Coronary artery (tissue), 2 donors: ENCODE data around the gene TMEM231.
"Not testable (repeated sequence)": the region's sequence is repeated elsewhere in the genome, so short reads cannot be mapped to it uniquely, and the experiment has no call there.

Experiments used
- DNase-seq: peaks from one replicate; pipeline ENCODE4 v3.0.0-alpha.2; 2017; ENCODE audit warnings: low spot score
- H3K27ac ChIP-seq, 2 donors: fragments of 200-600 bp; sonication (generic); one replicate each; pipeline ENCODE4 v1.5.1; 2016 to 2019
- H3K4me3 ChIP-seq: fragments of 200-600 bp; sonication (generic); 2 replicates; pipeline ENCODE4 v1.5.1; 2016; ENCODE audit warnings: mild to moderate bottlenecking, moderate library complexity
- CTCF ChIP-seq: fragments of 200-600 bp; sonication (generic); IDR thresholded peaks from one replicate; pipeline ENCODE4 v1.5.1; 2019; ENCODE audit warnings: antibody characterized with exemption

The TMEM231 gene

GRCh38 chr16:75529056-75529905 is 26.8 kb downstream of the TMEM231 start:
- TF ChIP-seq CTCF: no peak
- DNase-seq: no peak
- Histone ChIP-seq H3K4me3 (no peak overlapping the region), H3K27ac (no peak overlapping the region)

- TF ChIP-seq CTCF: no peak
- DNase-seq: no peak
- no peak overlapping the region for H3K4me3 ChIP-seq
- H3K27ac ChIP-seq: no peak overlapping the region
These were observed 28.2 kb downstream of the TMEM231 start for GRCh38 chr16:75527825-75528299.

- Histone ChIP-seq H3K27ac (no peak overlapping the region), H3K4me3 (no peak overlapping the region)
- DNase-seq: no peak
- no peak for TF ChIP-seq CTCF
These were observed 29.8 kb downstream of the TMEM231 start for GRCh38 chr16:75526032-75526790.

- DNase-seq: no peak
- H3K4me3 ChIP-seq: no peak overlapping the region
- TF ChIP-seq CTCF: no peak
- H3K27ac ChIP-seq: no peak overlapping the region
These were observed 36.9 kb downstream of the TMEM231 start for GRCh38 chr16:75519175-75519574.

GRCh38 chr16:75516189-75516966 is 39.7 kb downstream of the TMEM231 start:
- peak overlapping the region; percentile 78 for H3K4me3 ChIP-seq
- peak overlapping the region; percentile 91 to 98 for H3K27ac ChIP-seq
- not testable (repeated sequence) for DNase-seq

- no peak for TF ChIP-seq CTCF
- Histone ChIP-seq H3K4me3 (no peak overlapping the region), H3K27ac (no peak overlapping the region)
- no peak for DNase-seq
These were observed 41.8 kb downstream of the TMEM231 start for GRCh38 chr16:75514296-75514695.

GRCh38 chr16:75506574-75506973 is 49.5 kb downstream of the TMEM231 start:
- Histone ChIP-seq H3K27ac (peak overlapping the region in 1 of 2 donors; percentile 37), H3K4me3 (no peak overlapping the region)
- DNase-seq: peak; percentile 79
- TF ChIP-seq CTCF: no peak
